GM12875 (cell line): Measurements from ENCODE around the gene TAPT1.
"Not testable (repeated sequence)": the region's sequence is repeated elsewhere in the genome, so short reads cannot be mapped to it uniquely, and the experiment has no call there.

ENCODE experiments used
- H3K4me3 ChIP-seq: one replicate; pipeline ENCODE4 v1.5.1; 2011; ENCODE audit warnings: low read depth, low read length, control low read depth
- CTCF ChIP-seq: IDR thresholded peaks from 2 replicates; pipeline ENCODE4 v1.5.1; 2011; ENCODE audit warnings: low read depth, mild to moderate bottlenecking, control low read depth, inconsistent platforms, low read length, moderate library complexity, borderline replicate concordance; ENCODE audit not compliant: insufficient read depth

Gene TAPT1

DNA sequence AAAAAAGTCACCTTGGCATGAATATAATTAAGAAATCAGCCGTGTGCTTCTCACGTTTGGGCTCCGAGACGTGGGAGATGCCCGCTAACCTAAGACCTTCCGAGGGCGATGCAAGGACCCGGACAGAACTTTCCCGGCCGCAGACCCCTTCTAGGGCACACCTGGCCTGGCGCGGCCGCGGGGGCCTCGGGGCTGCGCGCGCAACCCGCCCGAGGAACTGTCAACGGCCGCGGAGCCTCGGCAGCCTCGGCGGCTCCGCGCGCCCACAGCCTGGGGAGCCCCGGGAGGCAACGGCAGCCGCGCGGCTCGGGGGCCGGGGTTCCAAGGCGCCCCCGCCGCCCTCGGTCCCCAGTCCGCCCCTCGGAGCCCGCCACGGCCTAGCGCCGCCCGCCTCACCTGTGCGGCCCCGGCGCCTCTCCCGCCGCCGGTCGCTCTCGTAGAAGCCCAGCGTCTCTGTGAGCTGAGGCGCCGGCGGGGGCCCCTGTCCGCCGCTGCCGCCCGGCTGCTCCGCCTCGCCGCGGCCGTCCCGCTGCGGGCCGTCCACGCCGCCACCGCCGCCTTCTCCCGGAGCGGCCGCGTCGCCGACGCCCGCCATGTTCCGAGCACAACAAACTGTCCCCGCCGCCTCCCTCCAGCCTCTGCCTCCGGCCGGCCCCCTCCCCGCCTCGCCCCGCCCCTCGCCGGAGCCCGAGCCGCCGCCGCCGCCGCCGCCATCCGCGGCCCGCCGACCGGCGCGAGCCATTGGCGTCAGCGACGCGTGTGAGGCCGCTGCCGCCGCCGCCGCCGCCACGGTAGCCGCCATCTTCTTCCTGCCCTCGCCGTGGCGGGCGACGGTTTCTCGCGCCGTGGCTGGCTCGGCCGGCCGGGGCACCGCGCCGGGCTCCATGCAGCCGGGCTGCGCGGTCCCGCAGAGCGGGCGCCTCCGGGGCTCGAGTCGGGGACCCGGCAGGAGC is at the start of gene TAPT1:
TAPT1 (minus strand) TSS at position 609 of the 953 bp plus-strand sequence; CDS start at position 595, 14 bp downstream.
- TF ChIP-seq CTCF, result no peak

DNA sequence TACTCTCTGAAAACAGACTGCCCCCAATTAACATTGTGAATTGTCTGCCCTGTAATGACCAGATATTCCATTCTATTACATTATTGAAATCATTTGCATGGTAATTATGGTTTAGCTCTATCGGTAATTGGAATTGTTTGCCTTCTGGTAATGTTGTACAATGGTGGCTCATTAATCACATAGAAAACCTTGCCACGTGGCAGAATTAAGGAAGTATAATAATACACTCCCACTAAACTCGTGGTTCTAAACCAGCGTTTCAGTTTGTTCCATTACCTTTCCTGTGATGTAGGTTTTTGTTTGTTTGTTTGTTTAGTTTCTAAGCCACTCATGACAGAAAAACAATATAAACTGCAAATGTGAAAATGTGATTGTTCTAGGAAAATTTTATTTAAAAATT is 45.1 kb upstream of the TAPT1 start:
- H3K4me3 ChIP-seq, result no peak overlapping the region
- TF ChIP-seq CTCF, result no peak

More for the DNA sequence above, at the start of gene TAPT1:
- peak within 1 kb of the TSS; percentile 86 for H3K4me3 ChIP-seq

DNA sequence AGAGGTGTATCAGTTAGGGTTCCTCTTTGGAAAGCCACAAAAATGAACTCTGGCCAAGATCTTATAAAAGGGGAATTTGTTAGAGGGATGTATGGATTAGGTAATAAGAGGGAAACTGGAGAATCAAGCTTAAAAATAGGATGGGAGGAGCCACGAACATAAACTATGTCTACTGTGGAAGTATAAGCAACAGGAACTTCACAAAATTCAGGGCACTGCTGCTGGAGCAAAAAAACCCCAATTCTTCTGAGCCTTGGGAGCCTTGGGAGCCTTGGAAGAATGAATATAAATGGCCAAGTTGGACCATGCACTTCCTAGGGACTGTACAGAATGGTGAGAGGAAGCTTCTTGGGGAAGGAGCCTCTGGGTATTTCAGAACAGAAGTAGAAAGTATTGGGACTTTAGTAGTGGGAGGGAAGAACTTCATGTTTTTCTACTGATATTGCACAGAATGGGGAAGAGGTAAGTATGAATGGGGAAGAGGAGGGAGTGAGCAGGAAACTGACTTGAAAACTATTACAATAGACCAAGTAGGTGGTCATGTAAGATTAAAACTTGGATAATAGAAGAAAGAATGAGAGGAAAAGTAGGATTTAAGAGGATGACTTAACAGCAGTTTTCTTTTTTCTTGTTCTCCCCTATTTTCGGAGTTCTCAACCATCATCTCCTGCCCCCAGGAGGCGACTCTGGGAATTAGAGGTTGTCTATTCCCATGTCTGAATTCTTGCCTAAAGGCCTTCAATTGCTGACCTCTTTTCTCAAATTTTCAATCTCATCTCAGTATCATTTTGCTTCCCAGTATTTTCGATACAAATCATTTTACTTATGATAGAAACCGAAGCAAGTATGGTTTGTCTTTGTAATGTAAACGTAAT is 44.4 kb upstream of the TAPT1 start:
- no peak overlapping the region for H3K4me3 ChIP-seq
- 0 out of 2 replicates have a peak, but pooled peaks have one; percentile 3 for TF ChIP-seq CTCF

- not testable (repeated sequence) for H3K4me3 ChIP-seq
Measured at GRCh38 chr4:16269742-16270453, 43.6 kb upstream of the TAPT1 start.

GRCh38 chr4:16269240-16269639 is 43.0 kb upstream of the TAPT1 start:
- no peak overlapping the region for H3K4me3 ChIP-seq
- no peak for TF ChIP-seq CTCF

DNA sequence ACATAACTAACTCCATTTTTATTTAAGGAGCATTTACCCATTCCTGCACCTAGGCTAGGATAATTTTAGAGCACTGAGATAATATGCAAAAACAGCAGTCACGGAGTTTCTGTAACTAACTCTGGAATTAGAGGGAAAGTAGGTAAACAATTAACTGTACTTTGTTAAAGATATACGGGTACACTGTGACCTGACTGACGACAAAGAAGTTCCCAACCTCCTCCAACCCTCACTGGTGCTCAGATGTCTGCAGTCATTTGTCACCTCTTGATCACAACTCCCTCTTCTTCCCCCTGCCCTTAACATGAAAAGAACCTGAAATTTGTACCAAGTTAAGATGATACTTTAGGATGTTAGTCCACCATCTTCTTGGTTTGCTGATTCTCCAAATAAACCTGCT is 42.0 kb upstream of the TAPT1 start:
- TF ChIP-seq CTCF, result no peak
- no peak overlapping the region for H3K4me3 ChIP-seq

DNA sequence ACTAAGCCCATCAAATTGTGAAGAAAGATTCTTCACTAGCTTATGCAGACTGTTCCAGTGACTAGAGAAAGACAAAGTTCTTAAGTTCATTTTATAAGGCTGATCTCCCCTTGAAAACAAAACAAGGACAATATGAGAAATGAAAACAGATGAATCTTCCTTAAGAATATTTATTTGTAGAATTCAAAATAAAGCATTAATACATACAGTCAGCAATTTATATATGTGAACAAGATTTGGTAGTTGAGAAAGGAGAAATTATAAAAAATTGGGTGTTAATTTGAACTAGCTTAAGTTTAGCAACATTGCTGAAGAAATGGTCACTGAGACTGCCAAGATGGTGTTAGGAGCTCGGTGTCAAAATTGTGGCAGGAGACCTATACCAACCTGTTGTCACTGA is 41.4 kb upstream of the TAPT1 start:
- H3K4me3 ChIP-seq, result no peak overlapping the region
- no peak for TF ChIP-seq CTCF
